Measurements from ENCODE around the gene APOB. TPM values are rescaled to one million over a fixed set of nuclear protein-coding genes. Genes with fewer than 3 reads are reported as not detected.

Gene APOB
- total and polyA plus RNA-seq, 2 of the 13 experiments (the other 11 are each of a cell fraction or from before 2014, with no cell fraction given): 1,569 to 2,515 TPM

GRCh38 chr2:21008014-21008789, 35.7 kb downstream of the APOB start (continued):
- TF ChIP-seq ZNF24 (IDR thresholded peaks at IDR 0.05) (peak; percentile 10; the same call in 1 of the 2 replicates), MBNL3 (CRISPR knock-in tag; conservative IDR thresholded peaks at IDR 0.05) (no peak), ZNF556 (CRISPR knock-in tag; IDR thresholded peaks at IDR 0.05; ENCODE audit: borderline replicate concordance) (no peak), MYC (CRISPR knock-in tag; IDR thresholded peaks at IDR 0.05; ENCODE audit: borderline replicate concordance) (no peak), XRCC5 (optimal IDR thresholded peaks at IDR 0.05; ENCODE audit: low read length) (no peak), NFYC (CRISPR knock-in tag; IDR thresholded peaks at IDR 0.05) (no peak), HNRNPL (IDR thresholded peaks at IDR 0.05; ENCODE audit: low read depth, low read length) (no peak), RFX5 (IDR thresholded peaks at IDR 0.05; ENCODE audit: low read depth, low read length) (no peak), KDM3A (CRISPR knock-in tag; IDR thresholded peaks at IDR 0.05; ENCODE audit: low read depth) (no peak), SIN3A (IDR thresholded peaks at IDR 0.05; ENCODE audit: borderline replicate concordance, low read depth, low read length) (peak; percentile 42; the same call in 1 of the 2 replicates), ZNF614 (CRISPR knock-in tag; IDR thresholded peaks at IDR 0.05; ENCODE audit: borderline replicate concordance) (peak; percentile 20; the same call in 1 of the 2 replicates), ISL2 (CRISPR knock-in tag; IDR thresholded peaks at IDR 0.05) (0 out of 2 replicates have a peak, but pooled peaks have one; percentile 8), TRIM22 (IDR thresholded peaks at IDR 0.05) (no peak), MEF2D (CRISPR knock-in tag; IDR thresholded peaks at IDR 0.05) (0 out of 2 replicates have a peak, but pooled peaks have one; percentile 32), ZNF770 (CRISPR knock-in tag; IDR thresholded peaks at IDR 0.05) (no peak), ZZZ3 (CRISPR knock-in tag; IDR thresholded peaks at IDR 0.05; ENCODE audit: borderline replicate concordance) (peak; percentile 81), CBX2 (IDR thresholded peaks at IDR 0.05; ENCODE audit: low read depth, low read length) (no peak), CBX2 (CRISPR knock-in tag; IDR thresholded peaks at IDR 0.05; ENCODE audit: low read depth) (no peak), ZNF263 (CRISPR knock-in tag; IDR thresholded peaks at IDR 0.05) (no peak), ZNF7 (CRISPR knock-in tag; IDR thresholded peaks at IDR 0.05) (no peak), ZSCAN22 (CRISPR knock-in tag; IDR thresholded peaks at IDR 0.05) (0 out of 2 replicates have a peak, but pooled peaks have one; percentile 40), ZNF891 (CRISPR knock-in tag; IDR thresholded peaks at IDR 0.05) (no peak), ZNF230 (CRISPR knock-in tag; IDR thresholded peaks at IDR 0.05) (0 out of 2 replicates have a peak, but pooled peaks have one; percentile 74), ZSCAN9 (CRISPR knock-in tag; IDR thresholded peaks at IDR 0.05; ENCODE audit: borderline replicate concordance) (peak; percentile 29; the same call in 1 of the 2 replicates), RXRA (CRISPR knock-in tag; IDR thresholded peaks at IDR 0.05) (no peak), ZNF773 (CRISPR knock-in tag; IDR thresholded peaks at IDR 0.05; ENCODE audit: borderline replicate concordance) (no peak), ZNF879 (CRISPR knock-in tag; IDR thresholded peaks at IDR 0.05) (no peak; the same call in 1 of the 2 replicates), ZNF430 (CRISPR knock-in tag; IDR thresholded peaks at IDR 0.05) (no peak)
- TF ChIP-seq, protein P1, sequence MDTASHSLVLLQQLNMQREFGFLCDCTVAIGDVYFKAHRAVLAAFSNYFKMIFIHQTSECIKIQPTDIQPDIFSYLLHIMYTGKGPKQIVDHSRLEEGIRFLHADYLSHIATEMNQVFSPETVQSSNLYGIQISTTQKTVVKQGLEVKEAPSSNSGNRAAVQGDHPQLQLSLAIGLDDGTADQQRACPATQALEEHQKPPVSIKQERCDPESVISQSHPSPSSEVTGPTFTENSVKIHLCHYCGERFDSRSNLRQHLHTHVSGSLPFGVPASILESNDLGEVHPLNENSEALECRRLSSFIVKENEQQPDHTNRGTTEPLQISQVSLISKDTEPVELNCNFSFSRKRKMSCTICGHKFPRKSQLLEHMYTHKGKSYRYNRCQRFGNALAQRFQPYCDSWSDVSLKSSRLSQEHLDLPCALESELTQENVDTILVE (CRISPR knock-in tag; IDR thresholded peaks at IDR 0.05): peak; percentile 47; the same call in 1 of the 2 replicates

All from HepG2 (cell line).